Caco-2 (cell line): ENCODE results near the gene ERGIC1. TPM values are rescaled to one million over a fixed set of nuclear protein-coding genes. Genes with fewer than 3 reads are reported as not detected.

ENCODE experiments used
- BruUV-seq: library from RNA; stranded (reverse); fragments of 400-500 nt; replicated peaks from 2 replicates; lab custom pipeline; 2021; lab: Mats Ljungman, UMichigan
- CTCF ChIA-PET: fragments of 300-600 bp; sonication (Branson Sonifier 250); formaldehyde crosslinking; loops from one replicate; lab custom pipeline; 2022; ENCODE audit warnings: antibody characterized with exemption; lab: Charles Lee
- POLR2A ChIA-PET: fragments of 300-600 bp; sonication (Branson Sonifier 250); formaldehyde crosslinking; loops from one replicate; lab custom pipeline; 2022; ENCODE audit warnings: antibody characterized with exemption; lab: Charles Lee
- DNase-seq, 2 experiments: peaks; one replicate each; pipeline versions ENCODE4 v3.0.0 to v3.0.0-alpha.2; 2020 to 2022
- H3K27me3 ChIP-seq: replicated peaks from 2 replicates; pipeline ENCODE4 v1.6.0; 2011; ENCODE audit warnings: low read length; ENCODE audit not compliant: control insufficient read depth, insufficient read depth
- H3K36me3 ChIP-seq: 2 replicates; pipeline ENCODE4 v1.5.1; 2011; ENCODE audit warnings: low read length; ENCODE audit not compliant: control insufficient read depth, insufficient read depth
- H3K4me1 ChIP-seq: fragments of 250-450 bp; sonication (Bioruptor Pico); 2 replicates; pipeline ENCODE4 v1.5.1; 2020; ENCODE audit warnings: mild to moderate bottlenecking
- H3K4me3 ChIP-seq: 2 replicates; pipeline ENCODE4 v1.5.1; 2011; ENCODE audit warnings: low read depth, mild to moderate bottlenecking, control low read depth, low read length
- H3K9me3 ChIP-seq: fragments of 250-450 bp; sonication (Bioruptor Pico); 2 replicates; pipeline ENCODE4 v1.5.1; 2020; ENCODE audit warnings: mild to moderate bottlenecking, moderate library complexity
- H3K27ac Mint-ChIP-seq: one replicate; pipeline ENCODE4 v1.8.0; 2022; ENCODE audit warnings: mixed read lengths; ENCODE audit not compliant: unreplicated experiment
- H3K27me3 Mint-ChIP-seq: one replicate; pipeline ENCODE4 v1.8.0; 2022; ENCODE audit warnings: mixed read lengths; ENCODE audit not compliant: insufficient read depth, unreplicated experiment
- H3K36me3 Mint-ChIP-seq: one replicate; pipeline ENCODE4 v1.8.0; 2022; ENCODE audit warnings: mild to moderate bottlenecking, mixed read lengths; ENCODE audit not compliant: insufficient read depth, unreplicated experiment
- H3K4me1 Mint-ChIP-seq: one replicate; pipeline ENCODE4 v1.8.0; 2022; ENCODE audit warnings: low read depth, mixed read lengths; ENCODE audit not compliant: unreplicated experiment
- H3K4me3 Mint-ChIP-seq: one replicate; pipeline ENCODE4 v1.8.0; 2022; ENCODE audit warnings: mild to moderate bottlenecking, moderate library complexity, mixed read lengths; ENCODE audit not compliant: unreplicated experiment
- H3K9me3 Mint-ChIP-seq: one replicate; pipeline ENCODE4 v1.8.0; 2022; ENCODE audit warnings: mixed read lengths; ENCODE audit not compliant: unreplicated experiment
- intact Hi-C: fragments of 100-400 bp; cut with micrococcal nuclease; formaldehyde crosslinking; loops from one replicate; pipeline ENCODE4 v1.10.0; 2022; ENCODE audit not compliant: unreplicated experiment
- total RNA-seq: library from RNA; stranded (reverse); gene quantifications from 2 replicates; pipeline ENCODE4 v1.2.3, GENCODE V29; 2022
- TF ChIP-seq, protein P1 (sequence below), 2 experiments: fragments of 200-600 bp in 1 of 2; IDR thresholded peaks; 1 replicate in 1 of 2; 2 replicates in 1 of 2; pipeline versions ENCODE4 v1.5.1 to v1.8.0; 2011 to 2022; ENCODE audit warnings: antibody characterized with exemption in 1 of 2, control low read depth in 1 of 2, inconsistent platforms in 1 of 2, low read depth in 1 of 2, low read length in 1 of 2, mild to moderate bottlenecking in 1 of 2, moderate library complexity in 1 of 2; ENCODE audit not compliant: insufficient read depth in 1 of 2, severe bottlenecking in 1 of 2, unreplicated experiment in 1 of 2

ERGIC1 gene
- total RNA-seq, 1 experiment from 2014 or later: 161 TPM

DNA sequence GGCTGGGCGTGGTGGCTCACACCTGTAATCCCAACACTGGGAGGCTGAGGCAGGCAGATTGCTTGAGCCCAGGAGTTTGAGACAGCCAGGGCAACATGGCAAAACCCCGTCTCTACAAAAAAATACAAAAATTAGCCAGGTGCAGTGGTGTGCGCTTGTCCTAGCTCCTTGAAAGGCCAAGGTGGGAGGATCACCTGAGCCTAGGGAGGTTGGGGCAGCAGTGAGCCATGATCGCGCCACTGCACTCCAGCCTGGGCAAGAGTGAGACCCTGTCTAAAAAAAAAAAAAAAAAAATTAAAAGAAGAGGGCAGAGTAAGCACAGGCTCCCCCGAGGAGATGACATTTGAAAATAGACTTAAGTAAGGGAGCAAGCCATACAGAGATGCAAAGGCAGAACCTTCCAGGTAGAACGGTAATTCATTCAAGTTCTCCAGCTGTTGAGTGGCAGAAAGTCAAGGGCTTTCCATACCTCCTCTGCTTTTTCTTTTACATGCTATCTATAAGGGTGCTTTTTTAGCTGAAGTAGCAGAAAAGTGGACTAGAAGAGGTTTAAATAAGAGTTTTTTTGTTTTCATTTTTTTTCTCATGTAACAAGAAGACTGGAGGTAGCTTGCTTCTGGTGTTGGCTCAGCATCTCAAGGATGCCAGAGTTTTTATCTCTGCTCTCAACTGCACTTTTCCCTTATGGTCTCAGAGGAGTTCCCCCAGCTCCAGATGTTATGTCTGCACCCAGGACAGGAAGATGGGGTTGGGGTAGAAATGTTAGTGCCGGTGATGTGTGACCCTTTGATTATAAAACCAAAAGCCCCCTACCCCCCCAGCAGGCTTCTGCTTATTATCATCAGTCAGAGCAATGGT, 40.8 kb downstream of the ERGIC1 start:
- Mint-ChIP-seq H3K27me3 (no peaks in the 10 kb centered on the region), H3K27ac (no peak overlapping the region), H3K36me3 (peaks cover 14% of the 10 kb centered on the region), H3K4me1 (no peaks in the 10 kb centered on the region), H3K4me3 (no peak overlapping the region), H3K9me3 (no peaks in the 10 kb centered on the region)
- Histone ChIP-seq H3K36me3 (no peaks in the 10 kb centered on the region), H3K9me3 (no peaks in the 10 kb centered on the region), H3K27me3 (no peaks in the 10 kb centered on the region), H3K4me3 (no peak overlapping the region), H3K4me1 (no peaks in the 10 kb centered on the region)
- intact Hi-C loops: no loop called here
- TF ChIP-seq, protein P1, sequence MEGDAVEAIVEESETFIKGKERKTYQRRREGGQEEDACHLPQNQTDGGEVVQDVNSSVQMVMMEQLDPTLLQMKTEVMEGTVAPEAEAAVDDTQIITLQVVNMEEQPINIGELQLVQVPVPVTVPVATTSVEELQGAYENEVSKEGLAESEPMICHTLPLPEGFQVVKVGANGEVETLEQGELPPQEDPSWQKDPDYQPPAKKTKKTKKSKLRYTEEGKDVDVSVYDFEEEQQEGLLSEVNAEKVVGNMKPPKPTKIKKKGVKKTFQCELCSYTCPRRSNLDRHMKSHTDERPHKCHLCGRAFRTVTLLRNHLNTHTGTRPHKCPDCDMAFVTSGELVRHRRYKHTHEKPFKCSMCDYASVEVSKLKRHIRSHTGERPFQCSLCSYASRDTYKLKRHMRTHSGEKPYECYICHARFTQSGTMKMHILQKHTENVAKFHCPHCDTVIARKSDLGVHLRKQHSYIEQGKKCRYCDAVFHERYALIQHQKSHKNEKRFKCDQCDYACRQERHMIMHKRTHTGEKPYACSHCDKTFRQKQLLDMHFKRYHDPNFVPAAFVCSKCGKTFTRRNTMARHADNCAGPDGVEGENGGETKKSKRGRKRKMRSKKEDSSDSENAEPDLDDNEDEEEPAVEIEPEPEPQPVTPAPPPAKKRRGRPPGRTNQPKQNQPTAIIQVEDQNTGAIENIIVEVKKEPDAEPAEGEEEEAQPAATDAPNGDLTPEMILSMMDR (IDR thresholded peaks at IDR 0.05; ENCODE audit: insufficient read depth in 1 of 2, low read depth in 1 of 2, low read length in 1 of 2, severe bottlenecking in 1 of 2, unreplicated experiment in 1 of 2): no peak
- ChIA-PET POLR2A (no interaction called here), CTCF (interaction anchor here (0.7 kb wide), 2 partner anchors 79 to 428 kb away, joined by 3 to 5 read pairs; no protein-coding TSS in a partner anchor)
- no TSS peak for BruUV-seq
- DNase-seq: no peak

DNA sequence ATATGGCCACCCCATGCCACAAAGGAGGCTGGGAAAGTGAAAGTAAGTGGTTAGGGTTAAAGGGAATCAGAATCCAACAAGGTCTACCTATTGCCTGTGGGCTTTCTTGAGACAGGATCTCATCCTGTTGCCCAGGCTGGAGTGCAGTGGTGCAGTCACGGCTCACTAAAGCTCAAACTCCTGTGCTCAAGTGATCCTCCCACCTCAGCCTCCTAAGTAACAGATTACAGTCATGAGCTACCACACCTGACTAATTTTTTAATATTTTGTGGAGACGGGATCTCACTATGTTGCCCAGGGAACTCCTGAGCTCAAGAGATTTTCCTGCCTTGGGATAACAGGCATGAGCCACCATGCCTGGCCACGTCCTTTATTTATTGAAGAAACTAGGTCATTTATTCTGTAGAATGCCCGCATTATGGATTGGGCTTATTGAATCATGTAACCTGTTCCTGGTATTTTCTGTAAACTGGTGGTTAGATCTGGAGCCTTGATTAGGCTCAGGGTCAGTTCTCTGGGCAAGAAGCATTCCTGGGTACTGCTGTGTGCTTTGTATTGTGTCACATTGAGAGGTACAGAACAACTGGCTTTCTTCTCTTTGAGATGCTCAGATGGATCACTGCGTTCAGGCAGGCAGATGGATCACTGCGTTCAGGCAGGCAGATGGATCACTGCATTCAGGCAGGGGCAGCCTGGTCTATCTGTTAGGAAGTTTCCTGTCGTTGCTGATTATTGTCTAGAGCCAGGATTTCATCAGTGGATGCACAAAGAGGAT, 41.6 kb downstream of the ERGIC1 start:
- no peaks in the 10 kb centered on the region for H3K27me3 Mint-ChIP-seq
- ChIA-PET POLR2A (interaction anchor here (0.7 kb wide), 1 partner anchor 42 kb away, joined by 5 read pairs; the partner anchor contains the start of gene ERGIC1), CTCF (interaction anchor here (0.7 kb wide), 1 partner anchor 78 kb away, joined by 3 read pairs; no protein-coding TSS in a partner anchor)
- Histone ChIP-seq H3K27me3 (no peaks in the 10 kb centered on the region), H3K36me3 (no peaks in the 10 kb centered on the region; the same call in 1 of the 2 replicates), H3K4me3 (no peak overlapping the region), H3K9me3 (no peaks in the 10 kb centered on the region), H3K4me1 (no peaks in the 10 kb centered on the region)
- TF ChIP-seq, protein P1 (IDR thresholded peaks at IDR 0.05; ENCODE audit: insufficient read depth in 1 of 2, low read depth in 1 of 2, low read length in 1 of 2, severe bottlenecking in 1 of 2, unreplicated experiment in 1 of 2): no peak
- no peaks in the 10 kb centered on the region for H3K9me3 Mint-ChIP-seq
- no peak overlapping the region for H3K27ac Mint-ChIP-seq
- intact Hi-C loops: no loop called here
- H3K4me3 Mint-ChIP-seq: no peak overlapping the region
- no TSS peak for BruUV-seq
- no peak for DNase-seq
- peaks cover 14% of the 10 kb centered on the region for H3K36me3 Mint-ChIP-seq
- no peaks in the 10 kb centered on the region for H3K4me1 Mint-ChIP-seq

DNA sequence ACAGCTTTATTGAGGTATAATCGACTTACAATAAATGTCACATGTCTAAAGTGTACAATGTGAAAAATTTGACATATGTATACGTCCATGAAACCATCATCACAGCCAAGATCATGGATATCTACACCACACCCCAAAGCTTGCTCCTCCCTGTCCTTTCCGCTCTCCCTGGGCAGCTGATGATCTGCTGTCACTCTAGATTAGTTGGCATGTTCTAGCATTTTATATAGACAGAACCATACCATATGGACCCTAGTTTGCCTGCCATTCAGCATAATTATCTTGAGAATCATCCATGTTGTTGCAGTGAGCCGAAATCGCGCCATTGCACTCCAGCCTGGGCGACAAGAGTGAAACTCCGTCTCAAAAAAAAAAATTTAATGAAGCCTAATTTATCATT, 42.5 kb downstream of the ERGIC1 start:
- H3K4me1 Mint-ChIP-seq: no peaks in the 10 kb centered on the region
- TF ChIP-seq, protein P1 (IDR thresholded peaks at IDR 0.05; ENCODE audit: insufficient read depth in 1 of 2, low read depth in 1 of 2, low read length in 1 of 2, severe bottlenecking in 1 of 2, unreplicated experiment in 1 of 2): no peak
- no peak for DNase-seq
- BruUV-seq: no TSS peak
- intact Hi-C loops: no loop called here
- ChIA-PET CTCF (no interaction called here), POLR2A (interaction anchor here (0.7 kb wide), 1 partner anchor 43 kb away, joined by 5 read pairs; the partner anchor contains the start of gene ERGIC1)
- H3K9me3 Mint-ChIP-seq: no peaks in the 10 kb centered on the region
- no peak overlapping the region for H3K4me3 ChIP-seq
- no peaks in the 10 kb centered on the region for H3K27me3 ChIP-seq
- no peaks in the 10 kb centered on the region for H3K9me3 ChIP-seq
- H3K36me3 ChIP-seq: no peaks in the 10 kb centered on the region; the same call in 1 of the 2 replicates
- no peaks in the 10 kb centered on the region for H3K4me1 ChIP-seq
- peaks cover 16% of the 10 kb centered on the region for H3K36me3 Mint-ChIP-seq
- H3K27ac Mint-ChIP-seq: peak overlapping the region; percentile 26
- H3K4me3 Mint-ChIP-seq: no peak overlapping the region
- no peaks in the 10 kb centered on the region for H3K27me3 Mint-ChIP-seq
